Gastrocnemius medialis (tissue), 4 donors: ENCODE measurements around the gene DSCAML1.

Experiments
- POLR2A ChIP-seq, 2 donors: fragments of 450-650 bp; IDR thresholded peaks; one replicate each; pipeline ENCODE4 v1.6.1; 2017; ENCODE audit warnings: antibody characterized with exemption in 2 of 2, mild to moderate bottlenecking in 2 of 2, moderate library complexity in 2 of 2
- TF ChIP-seq, protein P1 (sequence below), 5 experiments: fragments of 450-650 bp in 3 of 5; fragments of 200-600 bp in 2 of 5; sonication (generic) in 2 of 5; IDR thresholded peaks in 4 of 5; conservative IDR thresholded peaks in 1 of 5; 1 replicate in 4 of 5; 2 replicates in 1 of 5; pipeline ENCODE4 v1.5.1; 2016 to 2019; ENCODE audit warnings: antibody characterized with exemption in 5 of 5, mild to moderate bottlenecking in 3 of 5, moderate library complexity in 3 of 5

DNA sequence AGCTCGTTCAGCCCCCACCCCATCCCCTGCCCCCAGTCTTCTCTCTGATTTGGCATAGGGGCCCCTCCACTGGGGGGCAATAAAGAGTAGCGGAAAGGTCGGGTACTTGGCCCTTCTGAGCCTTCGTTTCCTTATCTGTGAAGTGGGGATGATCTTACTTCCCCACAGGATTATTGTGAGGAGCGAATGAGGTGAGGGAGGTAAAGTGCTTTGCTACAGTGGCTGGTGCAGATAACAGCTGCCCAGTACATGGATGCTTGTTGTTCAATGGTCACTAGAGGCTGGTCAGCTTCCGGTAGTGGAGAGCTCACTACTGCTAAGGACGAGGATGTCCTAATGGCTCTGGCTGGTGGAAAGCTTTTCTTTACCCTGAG lies 368.2 kb downstream of the DSCAML1 start:
- no peak for TF ChIP-seq POLR2A (IDR thresholded peaks at IDR 0.05)
- TF ChIP-seq, protein P1, sequence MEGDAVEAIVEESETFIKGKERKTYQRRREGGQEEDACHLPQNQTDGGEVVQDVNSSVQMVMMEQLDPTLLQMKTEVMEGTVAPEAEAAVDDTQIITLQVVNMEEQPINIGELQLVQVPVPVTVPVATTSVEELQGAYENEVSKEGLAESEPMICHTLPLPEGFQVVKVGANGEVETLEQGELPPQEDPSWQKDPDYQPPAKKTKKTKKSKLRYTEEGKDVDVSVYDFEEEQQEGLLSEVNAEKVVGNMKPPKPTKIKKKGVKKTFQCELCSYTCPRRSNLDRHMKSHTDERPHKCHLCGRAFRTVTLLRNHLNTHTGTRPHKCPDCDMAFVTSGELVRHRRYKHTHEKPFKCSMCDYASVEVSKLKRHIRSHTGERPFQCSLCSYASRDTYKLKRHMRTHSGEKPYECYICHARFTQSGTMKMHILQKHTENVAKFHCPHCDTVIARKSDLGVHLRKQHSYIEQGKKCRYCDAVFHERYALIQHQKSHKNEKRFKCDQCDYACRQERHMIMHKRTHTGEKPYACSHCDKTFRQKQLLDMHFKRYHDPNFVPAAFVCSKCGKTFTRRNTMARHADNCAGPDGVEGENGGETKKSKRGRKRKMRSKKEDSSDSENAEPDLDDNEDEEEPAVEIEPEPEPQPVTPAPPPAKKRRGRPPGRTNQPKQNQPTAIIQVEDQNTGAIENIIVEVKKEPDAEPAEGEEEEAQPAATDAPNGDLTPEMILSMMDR (IDR thresholded peaks at IDR 0.05 in 4 of 5, conservative IDR thresholded peaks at IDR 0.05 in 1 of 5), result no peak
